ENCODE data around the gene IL21R. TPM values are rescaled to one million over a fixed set of nuclear protein-coding genes. Genes with fewer than 3 reads are reported as not detected.
A peak's percentile ranks its signal among the peaks of the same experiment; 100 is the strongest.

IL21R gene
- total RNA-seq, 6 experiments from 2014 or later, result 0.96 to 1.8 (median 1.2) TPM

GRCh38 chr16:27473101-27473900 lies 71.3 kb downstream of the IL21R start:
- Mint-ChIP-seq H3K4me1 (ENCODE audit: low read depth) (peaks cover 65% of the 10 kb centered on the region), H3K4me3 (no peak overlapping the region), H3K9me3 (no peaks in the 10 kb centered on the region), H3K36me3 (ENCODE audit: low read depth) (peaks cover 87% of the 10 kb centered on the region), H3K27me3 (ENCODE audit: insufficient read depth) (peaks cover 1% of the 10 kb centered on the region; the same call in 1 of the 2 replicates), H3K27ac (peak overlapping the region; percentile 76)
- no peak for DNase-seq
- TF ChIP-seq CTCF (IDR thresholded peaks at IDR 0.05), result no peak

GRCh38 chr16:27474041-27474440 lies 72.1 kb downstream of the IL21R start:
- no peak for TF ChIP-seq CTCF (IDR thresholded peaks at IDR 0.05)

GRCh38 chr16:27474921-27475320 lies 72.9 kb downstream of the IL21R start:
- no peak for DNase-seq
- peak overlapping the region; percentile 99 for H3K27ac Mint-ChIP-seq
- no peaks in the 10 kb centered on the region for H3K9me3 Mint-ChIP-seq
- peaks cover 83% of the 10 kb centered on the region for H3K36me3 Mint-ChIP-seq (ENCODE audit: low read depth)
- H3K4me1 Mint-ChIP-seq (ENCODE audit: low read depth), result peaks cover 64% of the 10 kb centered on the region
- no peak overlapping the region for H3K4me3 Mint-ChIP-seq
- no peak for TF ChIP-seq CTCF (IDR thresholded peaks at IDR 0.05)
- H3K27me3 Mint-ChIP-seq (ENCODE audit: insufficient read depth), result peaks cover 3% of the 10 kb centered on the region

More at GRCh38 chr16:27474041-27474440, 72.1 kb downstream of the IL21R start:
- H3K27me3 Mint-ChIP-seq (ENCODE audit: insufficient read depth), result peaks cover 1% of the 10 kb centered on the region; the same call in 1 of the 2 replicates
- DNase-seq, result no peak
- H3K36me3 Mint-ChIP-seq (ENCODE audit: low read depth), result peaks cover 85% of the 10 kb centered on the region
- peak overlapping the region; percentile 76 for H3K27ac Mint-ChIP-seq
- peaks cover 65% of the 10 kb centered on the region for H3K4me1 Mint-ChIP-seq (ENCODE audit: low read depth)
- H3K9me3 Mint-ChIP-seq, result no peaks in the 10 kb centered on the region
- H3K4me3 Mint-ChIP-seq, result no peak overlapping the region

- H3K36me3 Mint-ChIP-seq (ENCODE audit: low read depth), result peaks cover 77% of the 10 kb centered on the region
- peak; percentile 90 for DNase-seq
- no peaks in the 10 kb centered on the region for H3K9me3 Mint-ChIP-seq
- H3K4me3 Mint-ChIP-seq, result peak overlapping the region; percentile 85
- peaks cover 3% of the 10 kb centered on the region for H3K27me3 Mint-ChIP-seq (ENCODE audit: insufficient read depth)
- H3K27ac Mint-ChIP-seq, result peak overlapping the region; percentile 99
- peaks cover 58% of the 10 kb centered on the region for H3K4me1 Mint-ChIP-seq (ENCODE audit: low read depth)
- no peak for TF ChIP-seq CTCF (IDR thresholded peaks at IDR 0.05)
Measured at GRCh38 chr16:27475561-27475960, 73.6 kb downstream of the IL21R start.

- H3K36me3 Mint-ChIP-seq (ENCODE audit: low read depth), result peaks cover 72% of the 10 kb centered on the region
- H3K4me3 Mint-ChIP-seq, result peak overlapping the region; percentile 85
- peaks cover 51% of the 10 kb centered on the region for H3K4me1 Mint-ChIP-seq (ENCODE audit: low read depth)
- peak; percentile 37 for TF ChIP-seq CTCF (IDR thresholded peaks at IDR 0.05)
- H3K27me3 Mint-ChIP-seq (ENCODE audit: insufficient read depth), result peaks cover 4% of the 10 kb centered on the region
- H3K27ac Mint-ChIP-seq, result peak overlapping the region; percentile 99
- no peaks in the 10 kb centered on the region for H3K9me3 Mint-ChIP-seq
- DNase-seq, result no peak
Measured at GRCh38 chr16:27476240-27476639, 74.3 kb downstream of the IL21R start.
